ENCODE measurements around the gene DCAF17.

Gene DCAF17

DNA sequence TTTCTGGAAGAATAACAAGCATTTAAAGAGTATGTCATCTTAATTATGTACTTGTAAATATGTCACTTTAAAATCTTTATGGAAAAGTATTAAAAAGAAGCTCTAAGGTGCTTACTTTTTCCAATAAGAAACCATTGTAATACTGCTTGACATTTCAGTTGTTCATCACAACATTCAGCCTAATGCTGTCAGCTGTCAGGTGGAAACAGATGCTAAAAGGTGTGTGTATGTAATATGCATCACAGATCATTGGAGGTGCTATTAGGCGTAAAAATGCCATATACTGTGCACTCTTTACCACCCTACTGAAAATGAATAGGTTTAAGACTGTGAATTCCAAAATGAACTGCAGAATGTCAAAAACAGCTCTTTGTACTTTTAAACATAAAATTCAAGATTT is 40.5 kb upstream of the DCAF17 start:
- TF ChIP-seq, protein P1, sequence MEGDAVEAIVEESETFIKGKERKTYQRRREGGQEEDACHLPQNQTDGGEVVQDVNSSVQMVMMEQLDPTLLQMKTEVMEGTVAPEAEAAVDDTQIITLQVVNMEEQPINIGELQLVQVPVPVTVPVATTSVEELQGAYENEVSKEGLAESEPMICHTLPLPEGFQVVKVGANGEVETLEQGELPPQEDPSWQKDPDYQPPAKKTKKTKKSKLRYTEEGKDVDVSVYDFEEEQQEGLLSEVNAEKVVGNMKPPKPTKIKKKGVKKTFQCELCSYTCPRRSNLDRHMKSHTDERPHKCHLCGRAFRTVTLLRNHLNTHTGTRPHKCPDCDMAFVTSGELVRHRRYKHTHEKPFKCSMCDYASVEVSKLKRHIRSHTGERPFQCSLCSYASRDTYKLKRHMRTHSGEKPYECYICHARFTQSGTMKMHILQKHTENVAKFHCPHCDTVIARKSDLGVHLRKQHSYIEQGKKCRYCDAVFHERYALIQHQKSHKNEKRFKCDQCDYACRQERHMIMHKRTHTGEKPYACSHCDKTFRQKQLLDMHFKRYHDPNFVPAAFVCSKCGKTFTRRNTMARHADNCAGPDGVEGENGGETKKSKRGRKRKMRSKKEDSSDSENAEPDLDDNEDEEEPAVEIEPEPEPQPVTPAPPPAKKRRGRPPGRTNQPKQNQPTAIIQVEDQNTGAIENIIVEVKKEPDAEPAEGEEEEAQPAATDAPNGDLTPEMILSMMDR (IDR thresholded peaks at IDR 0.05) = no peak

DNA sequence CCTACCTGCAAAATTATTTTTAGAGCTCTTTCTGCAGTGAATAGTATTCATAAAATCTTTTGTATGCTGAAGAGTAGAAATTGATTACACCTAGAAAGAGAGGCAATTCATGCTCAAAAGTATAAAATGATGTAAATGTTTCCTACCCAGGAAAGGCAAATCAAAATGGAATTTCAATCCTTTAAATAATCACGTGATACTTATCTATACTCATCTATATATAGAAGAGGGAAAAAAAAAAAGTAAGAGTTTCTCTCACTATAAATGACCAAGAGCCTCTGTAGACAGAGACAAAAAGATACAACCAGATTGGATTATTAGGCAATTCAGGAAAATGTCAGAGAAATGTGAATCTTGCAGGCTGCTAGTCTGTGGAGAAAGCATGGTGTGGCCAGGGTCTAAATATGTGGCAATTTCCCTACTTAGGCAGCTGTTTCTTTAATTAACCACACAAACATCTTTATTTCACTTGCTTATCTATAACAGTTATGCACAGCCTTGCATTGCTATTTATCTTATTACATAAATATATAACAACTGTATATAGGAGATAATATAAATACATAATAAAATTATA is 39.8 kb upstream of the DCAF17 start:
- TF ChIP-seq, protein P1 (IDR thresholded peaks at IDR 0.05) = no peak

DNA sequence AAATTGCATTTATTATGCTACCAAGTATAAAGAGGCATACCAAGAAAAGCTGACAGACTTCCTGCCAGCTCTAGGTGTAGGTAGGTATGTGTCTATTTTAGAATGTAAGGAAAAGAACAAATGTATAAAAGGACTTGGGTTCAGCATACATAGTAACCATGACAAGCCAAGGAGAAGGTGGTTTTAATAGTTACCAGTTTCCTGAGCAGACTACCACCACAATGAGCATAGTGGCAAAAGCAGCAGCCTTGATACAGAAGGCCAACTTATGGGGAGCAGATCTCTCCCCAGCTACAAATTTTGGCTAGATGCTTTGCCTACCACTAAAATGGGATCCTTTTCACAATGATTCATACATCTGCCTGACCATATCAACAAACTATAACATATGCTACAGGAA is 34.7 kb upstream of the DCAF17 start:
- TF ChIP-seq, protein P1 (IDR thresholded peaks at IDR 0.05) = no peak

DNA sequence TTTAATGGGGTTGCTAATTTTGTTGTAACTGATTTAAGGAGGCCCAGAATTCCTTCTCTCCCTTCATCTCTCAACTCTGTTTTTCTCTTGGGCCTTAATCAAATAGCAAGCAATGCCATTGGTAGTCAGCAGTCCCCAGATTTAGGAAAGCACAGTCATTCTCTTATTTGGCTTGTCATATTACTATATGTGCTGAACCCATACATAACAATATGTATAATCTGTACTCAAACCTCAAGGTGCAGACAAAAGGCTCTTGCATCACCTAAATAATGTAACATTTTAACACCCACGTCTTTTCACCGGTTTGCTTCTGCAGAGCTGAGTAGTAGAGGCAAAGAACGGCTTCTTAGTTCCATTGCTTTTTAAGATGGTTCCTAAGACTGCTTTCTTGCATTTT is 33.6 kb upstream of the DCAF17 start:
- TF ChIP-seq, protein P1 (IDR thresholded peaks at IDR 0.05) = no peak

DNA sequence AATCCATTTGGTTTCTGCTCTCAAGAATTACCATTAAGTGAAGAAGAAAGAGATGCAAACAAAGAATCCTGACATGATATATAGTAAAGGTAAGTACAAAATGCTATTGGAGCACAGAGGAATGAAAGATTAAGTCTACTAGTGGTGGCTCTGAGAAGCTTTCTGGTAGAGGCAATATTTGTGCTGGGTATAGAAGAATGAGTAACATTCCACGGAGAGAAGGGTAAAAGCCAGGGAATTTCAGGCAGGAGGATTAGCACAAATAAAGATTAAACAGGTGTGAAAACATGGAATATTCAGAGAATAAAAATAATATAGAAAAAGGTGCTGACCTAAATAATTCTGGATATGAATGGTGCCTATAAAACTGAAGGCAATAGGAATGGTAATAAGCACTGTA is 32.1 kb upstream of the DCAF17 start:
- TF ChIP-seq, protein P1 (IDR thresholded peaks at IDR 0.05) = no peak

DNA sequence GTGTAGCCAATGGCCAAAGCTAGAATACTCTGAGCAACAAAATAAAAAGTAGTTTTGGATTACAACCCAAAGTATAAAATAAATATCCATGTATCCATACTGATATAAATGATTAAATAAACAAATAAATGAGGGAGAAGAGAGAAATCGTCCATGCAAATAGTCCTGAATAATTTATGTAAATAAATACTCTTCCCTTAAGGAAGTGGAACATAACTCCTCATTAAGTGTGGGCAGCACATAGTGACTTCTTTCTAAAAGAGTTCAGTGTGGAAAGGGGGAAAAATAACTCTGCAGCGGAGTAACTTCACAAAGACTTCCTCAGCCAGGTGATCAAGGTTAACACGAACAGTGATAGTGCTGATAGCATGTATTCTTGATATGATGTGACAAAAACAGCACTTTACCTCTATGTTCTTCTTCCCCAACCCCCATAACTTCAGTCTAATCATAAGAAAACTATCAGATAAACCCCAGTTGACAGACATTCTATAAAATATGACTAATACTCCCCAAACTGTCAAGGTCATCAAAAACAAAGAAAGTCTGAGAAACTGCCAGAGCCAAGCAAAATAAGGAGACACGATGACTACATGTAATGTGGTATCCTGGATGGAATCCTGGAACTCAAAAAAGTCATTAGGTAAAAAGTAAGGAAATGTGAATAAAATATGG is 31.0 kb upstream of the DCAF17 start:
- TF ChIP-seq, protein P1 (IDR thresholded peaks at IDR 0.05) = no peak

DNA sequence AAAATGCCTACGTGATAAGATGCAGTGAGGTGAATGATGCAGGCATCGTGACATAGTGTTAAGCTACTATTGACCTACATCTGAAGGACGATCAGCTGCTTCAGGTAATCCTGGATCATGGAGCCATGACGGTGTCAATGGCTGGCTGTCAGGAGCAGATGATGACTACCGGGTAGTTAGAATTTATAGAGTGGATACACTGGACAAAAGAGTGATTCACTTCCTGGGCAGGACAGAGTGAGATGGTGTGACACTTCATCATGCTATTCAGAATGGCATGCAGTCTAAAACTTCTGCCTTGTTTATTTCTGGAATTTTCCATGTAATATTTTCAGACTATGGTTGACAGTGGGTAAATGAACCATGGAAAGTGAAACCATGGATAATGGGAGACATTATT is 29.8 kb upstream of the DCAF17 start:
- TF ChIP-seq, protein P1 (IDR thresholded peaks at IDR 0.05) = no peak

Data from LNCAP (cell line).